ENCODE results near the gene ZNF782. TPM values are rescaled to one million over a fixed set of nuclear protein-coding genes. Genes with fewer than 3 reads are reported as not detected.

Gene ZNF782
- total RNA-seq, 1 experiment from 2014 or later: 1.6 TPM

Other genes with a start within 250 kb of the ZNF782 start
- 15.1 and 19.9 TPM in 2 replicates for gene CDC14B, start 234.7 kb downstream of the ZNF782 start, total RNA-seq (2014; rRNA removed; shearing (Covaris generic); ENCODE audit: low replicate concordance)
- gene PRXL2C, start 199.2 kb downstream of the ZNF782 start, total RNA-seq (2014; rRNA removed; shearing (Covaris generic); ENCODE audit: low replicate concordance): 17.0 and 24.2 TPM in 2 replicates
- 3.0 and 5.8 TPM in 2 replicates for gene ZNF510, start 76.4 kb downstream of the ZNF782 start, total RNA-seq (2014; rRNA removed; shearing (Covaris generic); ENCODE audit: low replicate concordance)
- gene NUTM2G, start 74.3 kb upstream of the ZNF782 start, total RNA-seq (2014; rRNA removed; shearing (Covaris generic); ENCODE audit: low replicate concordance): not detected in 2 replicates
- 0.27 and 3.0 TPM in 2 replicates for gene CTSV, start 184.6 kb upstream of the ZNF782 start, total RNA-seq (2014; rRNA removed; shearing (Covaris generic); ENCODE audit: low replicate concordance)

Measured in Caki2 (cell line).